Ovary (tissue), 3 donors: ENCODE measurements around the gene TMC6.

Experiments used
- CTCF ChIP-seq, 3 donors: fragments of 450-650 bp in 2 of 3; fragments of 200-600 bp in 1 of 3; IDR thresholded peaks; one replicate each; pipeline versions ENCODE4 v1.5.1 to v1.8.0; 2016 to 2022; ENCODE audit warnings: antibody characterized with exemption in 3 of 3, mild to moderate bottlenecking in 1 of 3
- EP300 ChIP-seq: sonication (generic); formaldehyde crosslinking; IDR thresholded peaks from one replicate; pipeline ENCODE4 v1.6.1; 2017; ENCODE audit warnings: antibody characterized with exemption
- donor health status: DM: no; HTN: no; CAD: no.

DNA sequence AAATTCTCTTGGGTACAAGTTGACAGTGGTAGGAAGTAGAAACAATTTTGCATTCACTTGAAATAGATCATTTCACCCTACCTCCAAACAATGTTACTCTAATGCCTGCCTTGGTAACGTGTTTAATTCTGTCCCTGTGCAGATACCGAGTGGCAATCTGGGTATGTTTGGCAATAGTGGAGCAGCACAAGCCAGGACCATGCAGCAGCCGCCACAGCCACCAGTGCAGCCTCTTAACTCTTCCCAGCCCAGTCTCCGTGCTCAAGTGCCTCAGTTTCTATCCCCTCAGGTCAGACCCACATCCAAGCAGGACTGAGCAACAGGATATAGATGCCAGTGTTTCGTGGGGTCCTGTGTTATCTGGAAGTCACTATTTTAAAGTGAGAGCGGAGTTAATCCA lies 49.3 kb downstream of the TMC6 start:
- TF ChIP-seq CTCF (IDR thresholded peaks at IDR 0.05) = no peak
- TF ChIP-seq EP300 = no peak
